ENCODE results near the gene MED26. TPM values are rescaled to one million over a fixed set of nuclear protein-coding genes. Genes with fewer than 3 reads are reported as not detected.

MED26 gene
- total and polyA plus RNA-seq, 2 of the 8 experiments (the other 6 are each of a cell fraction or from before 2014, with no cell fraction given): 5.3 to 10.7 TPM

- Histone ChIP-seq H3K56ac (replicated peaks; ENCODE audit: insufficient read length, low read depth, low read length) (no peak overlapping the region), H2AK5ac (ENCODE audit: low read depth, low read length) (no peak overlapping the region), H3K4me1 (replicated peaks in 1 of 4; ENCODE audit: control insufficient read depth in 3 of 4, insufficient read depth in 4 of 4, low read length in 3 of 4) (peaks cover 6 to 18% (median 11%) of the 10 kb centered on the region in 4 experiments; a peak in 6 of 7 replicates), H3K9me3 (ENCODE audit: insufficient read depth in 2 of 2, low read depth in 1 of 2, low read length in 1 of 2) (no peaks in the 10 kb centered on the region), H3K23me2 (ENCODE audit: low read depth, low read length) (no peaks in the 10 kb centered on the region), H2BK12ac (ENCODE audit: low read depth, low read length) (0 out of 2 replicates have a peak overlapping the region, but pooled peaks have one; percentile 18), H3K14ac (ENCODE audit: insufficient read length) (no peak overlapping the region), H3K4ac (replicated peaks; ENCODE audit: insufficient read length, low read depth, low read length) (no peak overlapping the region), H3K4me2 (ENCODE audit: insufficient read depth in 1 of 2, low read depth in 2 of 2, low read length in 2 of 2) (no peak overlapping the region), H4K5ac (ENCODE audit: insufficient read length, low read depth, low read length) (no peak overlapping the region), H2AFZ (ENCODE audit: low read length) (no peak overlapping the region), H3K27me3 (replicated peaks in 1 of 4; ENCODE audit: control insufficient read depth in 3 of 4, extremely low read depth in 1 of 4, insufficient read depth in 3 of 4, low read length in 3 of 4) (no peaks in the 10 kb centered on the region), H3K27ac (ENCODE audit: low read depth, low read length) (no peak overlapping the region), H3K36me3 (ENCODE audit: control insufficient read depth in 2 of 4, insufficient read depth in 4 of 4, low read length in 3 of 4) (no peaks in the 10 kb centered on the region), H3K4me3 (ENCODE audit: extremely low read depth in 1 of 4, insufficient read depth in 2 of 4, low read depth in 3 of 4, low read length in 4 of 4) (no peak overlapping the region), H2BK5ac (ENCODE audit: low read depth, low read length) (no peak overlapping the region), H4K20me1 (replicated peaks in 1 of 2; ENCODE audit: control insufficient read depth in 1 of 2, insufficient read depth in 2 of 2, low read length in 2 of 2) (peaks cover 32 to 50% of the 10 kb centered on the region in 2 experiments), H3K79me1 (ENCODE audit: low read depth, low read length) (peaks cover 47% of the 10 kb centered on the region), H4K8ac (ENCODE audit: extremely low read depth, insufficient read depth, low read length) (no peak overlapping the region), H3K23ac (ENCODE audit: insufficient read length) (no peak overlapping the region), H2BK120ac (replicated peaks; ENCODE audit: low read depth, low read length) (no peak overlapping the region), H4K91ac (replicated peaks; ENCODE audit: insufficient read length, low read length) (no peak overlapping the region), H2BK15ac (ENCODE audit: low read length) (peak overlapping the region; percentile 32; the same call in 1 of the 2 replicates), H2BK20ac (ENCODE audit: low read length) (no peak overlapping the region), H3K79me2 (ENCODE audit: control insufficient read depth in 1 of 2, insufficient read depth in 2 of 2, low read length in 2 of 2) (peaks cover 9 to 92% of the 10 kb centered on the region in 2 experiments; a peak in 3 of 4 replicates), H3K18ac (ENCODE audit: extremely low read depth, low read length) (no peak overlapping the region), H3K9ac (replicated peaks in 1 of 4; ENCODE audit: extremely low read depth in 1 of 4, low read depth in 3 of 4, low read length in 3 of 4) (no peak overlapping the region)
- DNase-seq (ENCODE audit: low read depth in 1 of 2, low spot score in 2 of 2) (no peak), FAIRE-seq (no peak)
- CTCF ChIA-PET (ENCODE audit: partially characterized antibody): interaction anchor here (0.6 kb wide), 1 partner anchor 9 kb away, joined by 3 read pairs; no protein-coding TSS in a partner anchor
- TF ChIP-seq FOSL1 (IDR thresholded peaks at IDR 0.05; ENCODE audit: insufficient read depth, low read depth, low read length) (no peak), ASH2L (IDR thresholded peaks at IDR 0.05; ENCODE audit: low read length) (no peak)
- WGBS, 2 experiments (ENCODE audit: extremely low coverage in 1 of 2, insufficient coverage in 1 of 2, insufficient read length in 1 of 2, insufficient replicate concordance in 2 of 2, low coverage in 1 of 2, low lambda C conversion rate in 2 of 2, missing lambda C conversion rate in 1 of 2): 94% methylated on average over 4 of the region's 4 CpGs; no CpG with 5 or more reads in 1 of the 2 experiments
- POLR2A ChIA-PET (ENCODE audit: partially characterized antibody): interaction anchor here (1.6 to 3.1 kb wide), 2 partner anchors 17 to 51 kb away, joined by 3 to 11 read pairs; partner anchors contain the start of gene CHERP
These were observed 34.8 kb downstream of the MED26 start for GRCh38 chr19:16593181-16593580.

Measured in H1 (cell line).